Body of pancreas (tissue), 4 donors: ENCODE measurements around the gene ENTHD1.

Experiments used
- CTCF ChIP-seq, 7 experiments: fragments of 450-650 bp in 4 of 7; fragments of 200-600 bp in 3 of 7; sonication (generic) in 3 of 7; IDR thresholded peaks; one replicate each; pipeline ENCODE4 v1.5.1; 2016 to 2019; ENCODE audit warnings: antibody characterized with exemption in 7 of 7
- POLR2A ChIP-seq, 3 donors: fragments of 450-650 bp; IDR thresholded peaks; one replicate each; pipeline ENCODE4 v1.6.1; 2016; ENCODE audit warnings: antibody characterized with exemption in 3 of 3, mild to moderate bottlenecking in 2 of 3

- TF ChIP-seq CTCF (IDR thresholded peaks at IDR 0.05) (no peak), POLR2A (IDR thresholded peaks at IDR 0.05) (no peak)
Observed at GRCh38 chr22:39896313-39896996, 2.9 kb upstream of the ENTHD1 start.
